LNCaP clone FGC (cell line): ENCODE data around the gene FRMD4A.

ENCODE experiments used
- DNase-seq: peaks from one replicate; pipeline ENCODE4 v3.0.0-alpha.2; 2011; ENCODE audit warnings: low read depth
- H3K4me3 ChIP-seq: 2 replicates; pipeline ENCODE4 v1.5.1; 2011; ENCODE audit warnings: mild to moderate bottlenecking, low read depth, low read length, control low read depth
- TF ChIP-seq, protein P1 (sequence below): IDR thresholded peaks from 2 replicates; pipeline ENCODE4 v1.5.1; 2012; ENCODE audit warnings: mild to moderate bottlenecking; ENCODE audit not compliant: control insufficient read depth, insufficient read depth; ENCODE audit errors: extremely low read depth

The FRMD4A gene

DNA sequence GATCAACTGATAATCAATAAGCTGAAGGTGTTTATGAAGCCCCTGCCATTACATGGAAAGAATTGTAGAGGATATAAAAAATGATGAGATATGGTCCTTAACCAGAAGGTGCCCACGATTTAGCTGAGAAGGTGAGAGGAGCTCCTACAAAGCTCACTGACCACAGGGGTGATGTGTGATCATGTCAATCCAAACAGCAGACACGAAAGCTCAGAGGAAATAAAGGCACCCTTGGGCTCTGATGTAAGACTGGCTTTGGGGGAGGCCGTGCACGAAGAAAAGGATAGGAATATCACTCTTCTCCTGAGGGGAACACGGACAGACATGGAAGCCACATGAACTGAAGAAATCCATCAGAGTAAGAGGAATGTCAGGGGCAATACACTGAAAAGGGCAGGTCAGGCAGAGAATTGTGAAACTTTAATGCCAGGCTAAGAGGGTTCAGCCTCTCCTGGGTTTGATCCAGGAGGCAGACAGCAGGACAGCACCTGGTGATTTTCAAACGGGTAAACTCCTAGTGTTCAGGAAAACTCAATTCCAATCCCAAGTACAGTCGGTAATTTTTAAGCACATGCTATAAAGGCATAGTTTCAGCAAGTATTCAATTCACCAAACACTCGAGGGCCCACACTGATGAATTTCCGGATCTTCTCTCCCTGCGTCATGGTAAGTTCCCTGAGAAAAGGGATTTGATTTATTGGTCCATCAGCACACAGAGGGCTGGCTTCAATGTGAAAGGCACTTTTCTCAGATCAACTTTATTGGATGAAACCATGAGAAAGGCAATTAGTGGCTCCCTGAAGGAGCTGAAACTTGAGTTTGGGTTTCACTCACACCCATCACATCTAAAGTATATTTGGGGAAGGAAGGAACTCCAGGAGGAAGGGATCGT is 580.2 kb downstream of the FRMD4A start:
- no peak overlapping the region for H3K4me3 ChIP-seq
- TF ChIP-seq, protein P1, sequence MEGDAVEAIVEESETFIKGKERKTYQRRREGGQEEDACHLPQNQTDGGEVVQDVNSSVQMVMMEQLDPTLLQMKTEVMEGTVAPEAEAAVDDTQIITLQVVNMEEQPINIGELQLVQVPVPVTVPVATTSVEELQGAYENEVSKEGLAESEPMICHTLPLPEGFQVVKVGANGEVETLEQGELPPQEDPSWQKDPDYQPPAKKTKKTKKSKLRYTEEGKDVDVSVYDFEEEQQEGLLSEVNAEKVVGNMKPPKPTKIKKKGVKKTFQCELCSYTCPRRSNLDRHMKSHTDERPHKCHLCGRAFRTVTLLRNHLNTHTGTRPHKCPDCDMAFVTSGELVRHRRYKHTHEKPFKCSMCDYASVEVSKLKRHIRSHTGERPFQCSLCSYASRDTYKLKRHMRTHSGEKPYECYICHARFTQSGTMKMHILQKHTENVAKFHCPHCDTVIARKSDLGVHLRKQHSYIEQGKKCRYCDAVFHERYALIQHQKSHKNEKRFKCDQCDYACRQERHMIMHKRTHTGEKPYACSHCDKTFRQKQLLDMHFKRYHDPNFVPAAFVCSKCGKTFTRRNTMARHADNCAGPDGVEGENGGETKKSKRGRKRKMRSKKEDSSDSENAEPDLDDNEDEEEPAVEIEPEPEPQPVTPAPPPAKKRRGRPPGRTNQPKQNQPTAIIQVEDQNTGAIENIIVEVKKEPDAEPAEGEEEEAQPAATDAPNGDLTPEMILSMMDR = no peak
- no peak for DNase-seq

DNA sequence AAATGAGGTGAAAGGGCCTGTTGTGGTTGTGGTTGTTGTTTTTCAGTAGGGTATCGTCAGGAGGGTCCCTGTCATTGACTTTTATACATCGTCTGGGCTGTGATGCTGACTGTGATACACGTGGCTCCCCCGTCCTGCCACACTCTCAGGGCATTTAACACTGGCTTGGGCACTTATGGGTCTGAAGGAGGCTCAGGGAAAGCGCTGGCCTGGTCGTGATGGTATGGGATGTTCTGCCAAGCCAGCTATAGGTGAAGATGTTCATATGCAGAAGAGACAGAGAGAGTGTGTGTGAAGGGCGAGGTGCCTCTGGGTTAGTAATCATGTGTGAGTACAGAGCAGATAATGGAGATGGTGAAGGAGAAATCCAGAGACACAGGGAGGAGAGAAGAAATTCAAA is 585.5 kb downstream of the FRMD4A start:
- TF ChIP-seq, protein P1 = no peak
- no peak for DNase-seq
- no peak overlapping the region for H3K4me3 ChIP-seq

DNA sequence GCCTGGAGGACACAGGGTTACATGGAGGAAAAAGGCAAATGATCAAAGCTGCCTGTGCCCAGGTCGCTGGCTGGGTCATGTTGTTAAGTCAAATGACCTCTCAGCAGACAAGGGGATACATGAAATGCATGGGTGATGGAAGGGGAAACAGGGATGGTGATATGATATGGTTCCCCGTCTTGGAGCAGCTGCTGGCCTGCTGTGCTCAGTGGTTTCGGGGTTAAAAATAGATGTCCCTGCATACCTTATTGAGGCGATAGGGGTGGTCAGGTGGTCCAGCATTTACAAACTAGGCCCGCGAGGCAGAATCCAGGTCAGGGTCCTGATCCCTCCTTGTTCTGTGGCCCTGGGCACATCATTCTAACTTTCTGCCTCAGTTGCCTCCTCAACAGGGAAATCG is 586.8 kb downstream of the FRMD4A start:
- no peak for DNase-seq
- TF ChIP-seq, protein P1 = no peak

DNA sequence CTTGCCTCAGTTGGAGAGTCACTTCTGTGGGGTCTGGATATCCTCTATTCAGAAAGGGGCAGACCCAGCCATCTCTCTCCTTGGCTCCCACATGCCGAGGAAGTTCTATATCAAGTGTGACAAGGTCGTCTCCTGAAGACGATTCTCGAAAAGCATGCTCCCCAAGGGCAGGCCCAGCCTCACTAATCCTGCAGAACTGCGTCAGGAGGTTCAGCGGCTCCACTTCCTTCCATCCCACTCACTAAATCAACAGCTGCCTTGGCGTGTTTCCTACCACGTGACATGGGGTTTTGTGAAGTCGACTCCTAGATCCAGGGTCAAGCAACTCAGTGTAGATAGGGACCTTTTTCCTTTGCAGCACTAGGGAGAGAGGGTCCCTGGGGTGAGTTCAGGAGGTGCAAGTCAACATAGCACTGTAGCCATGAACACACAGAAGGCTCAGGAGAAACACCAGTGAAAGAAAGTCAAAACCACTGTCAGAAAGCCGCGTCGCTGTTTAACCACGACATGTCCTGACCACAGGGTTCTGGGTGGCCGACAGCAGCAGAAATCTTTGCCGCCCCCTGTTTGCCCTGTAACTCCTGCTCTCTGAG is 587.5 kb downstream of the FRMD4A start:
- DNase-seq = no peak
- H3K4me3 ChIP-seq = no peak overlapping the region
- TF ChIP-seq, protein P1 = no peak

More for the DNA sequence above, 586.8 kb downstream of the FRMD4A start:
- no peak overlapping the region for H3K4me3 ChIP-seq

DNA sequence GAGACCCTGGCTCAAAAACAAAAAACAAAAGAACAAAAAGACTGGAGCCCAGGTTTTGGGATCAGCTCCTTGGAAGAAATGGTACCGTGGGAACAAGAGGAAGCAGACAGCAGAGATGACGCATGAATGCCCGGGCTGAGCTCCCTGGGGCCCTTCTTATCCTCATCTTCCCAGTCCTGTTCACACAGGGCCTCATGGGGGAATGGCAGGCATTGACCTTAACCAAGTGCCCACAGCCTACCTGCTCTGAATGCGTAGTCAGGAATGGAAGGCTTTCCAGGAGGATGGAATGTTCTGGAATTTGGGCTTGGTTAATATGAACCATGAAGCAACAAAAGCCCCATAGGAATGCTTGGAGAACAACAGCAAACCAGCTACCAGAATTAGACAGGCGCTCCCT is 589.3 kb downstream of the FRMD4A start:
- TF ChIP-seq, protein P1 = no peak

DNA sequence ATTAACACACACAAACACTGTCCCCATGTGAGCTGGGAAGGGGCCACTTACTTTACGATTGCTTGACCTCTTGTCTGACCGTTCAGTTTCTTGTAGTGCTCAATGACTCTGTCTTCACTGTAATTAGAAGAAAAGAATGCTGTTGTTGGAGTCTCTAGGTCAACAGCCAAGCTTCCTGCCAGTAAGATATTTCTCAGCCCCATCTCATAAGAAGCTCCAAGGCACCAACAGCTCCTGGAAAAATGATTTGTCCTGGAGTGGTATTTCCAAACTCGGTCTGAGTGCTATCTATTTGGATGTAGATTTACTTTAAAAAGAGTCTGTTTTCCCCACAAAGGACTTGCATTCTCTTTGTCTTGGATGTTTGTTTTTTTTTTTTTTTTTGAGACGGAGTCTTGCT is 590.3 kb downstream of the FRMD4A start:
- TF ChIP-seq, protein P1 = no peak
- no peak overlapping the region for H3K4me3 ChIP-seq

More for the DNA sequence above, 589.3 kb downstream of the FRMD4A start:
- no peak overlapping the region for H3K4me3 ChIP-seq
- no peak for DNase-seq

More for the DNA sequence above, 590.3 kb downstream of the FRMD4A start:
- DNase-seq = no peak
